ENCODE measurements around the gene JAML.
A peak's percentile ranks its signal among the peaks of the same experiment; 100 is the strongest.

The JAML gene

GRCh38 chr11:118156531-118157185 lies 68.2 kb downstream of the JAML start:
- TF ChIP-seq, protein P1, sequence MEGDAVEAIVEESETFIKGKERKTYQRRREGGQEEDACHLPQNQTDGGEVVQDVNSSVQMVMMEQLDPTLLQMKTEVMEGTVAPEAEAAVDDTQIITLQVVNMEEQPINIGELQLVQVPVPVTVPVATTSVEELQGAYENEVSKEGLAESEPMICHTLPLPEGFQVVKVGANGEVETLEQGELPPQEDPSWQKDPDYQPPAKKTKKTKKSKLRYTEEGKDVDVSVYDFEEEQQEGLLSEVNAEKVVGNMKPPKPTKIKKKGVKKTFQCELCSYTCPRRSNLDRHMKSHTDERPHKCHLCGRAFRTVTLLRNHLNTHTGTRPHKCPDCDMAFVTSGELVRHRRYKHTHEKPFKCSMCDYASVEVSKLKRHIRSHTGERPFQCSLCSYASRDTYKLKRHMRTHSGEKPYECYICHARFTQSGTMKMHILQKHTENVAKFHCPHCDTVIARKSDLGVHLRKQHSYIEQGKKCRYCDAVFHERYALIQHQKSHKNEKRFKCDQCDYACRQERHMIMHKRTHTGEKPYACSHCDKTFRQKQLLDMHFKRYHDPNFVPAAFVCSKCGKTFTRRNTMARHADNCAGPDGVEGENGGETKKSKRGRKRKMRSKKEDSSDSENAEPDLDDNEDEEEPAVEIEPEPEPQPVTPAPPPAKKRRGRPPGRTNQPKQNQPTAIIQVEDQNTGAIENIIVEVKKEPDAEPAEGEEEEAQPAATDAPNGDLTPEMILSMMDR (IDR thresholded peaks at IDR 0.05; ENCODE audit: insufficient read depth, missing control alignments): no peak
- FAIRE-seq (no peak), DNase-seq (ENCODE audit: insufficient read length, low spot score) (no peak)

- no peak for FAIRE-seq
These were observed 68.9 kb downstream of the JAML start for GRCh38 chr11:118155776-118156530.

DNA sequence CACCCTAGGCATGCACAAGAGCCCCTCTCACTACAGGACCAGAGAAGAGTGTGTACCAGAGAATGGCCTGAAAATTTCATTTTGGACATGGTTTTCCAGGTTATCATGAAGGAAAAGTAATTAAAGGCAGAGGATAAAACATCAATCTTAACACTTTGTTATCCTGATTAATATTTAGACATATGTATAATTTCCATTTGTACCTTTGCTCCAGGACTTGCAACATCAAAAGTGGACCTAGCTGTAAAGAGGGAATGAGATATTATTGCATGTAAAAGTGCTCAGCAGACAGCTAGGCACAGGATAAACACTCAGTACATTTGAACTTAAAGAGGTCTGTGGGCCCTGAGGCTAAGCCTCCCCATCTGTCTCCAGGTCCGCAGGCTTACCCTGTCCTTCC lies 70.2 kb downstream of the JAML start:
- TF ChIP-seq, protein P1 (IDR thresholded peaks at IDR 0.05; ENCODE audit: insufficient read depth, missing control alignments): no peak
- FAIRE-seq (no peak), DNase-seq (ENCODE audit: insufficient read length, low spot score) (no peak)

More at GRCh38 chr11:118155776-118156530, 68.9 kb downstream of the JAML start:
- DNase-seq (ENCODE audit: insufficient read length, low spot score): no peak
- TF ChIP-seq, protein P1 (IDR thresholded peaks at IDR 0.05; ENCODE audit: insufficient read depth, missing control alignments): no peak

DNA sequence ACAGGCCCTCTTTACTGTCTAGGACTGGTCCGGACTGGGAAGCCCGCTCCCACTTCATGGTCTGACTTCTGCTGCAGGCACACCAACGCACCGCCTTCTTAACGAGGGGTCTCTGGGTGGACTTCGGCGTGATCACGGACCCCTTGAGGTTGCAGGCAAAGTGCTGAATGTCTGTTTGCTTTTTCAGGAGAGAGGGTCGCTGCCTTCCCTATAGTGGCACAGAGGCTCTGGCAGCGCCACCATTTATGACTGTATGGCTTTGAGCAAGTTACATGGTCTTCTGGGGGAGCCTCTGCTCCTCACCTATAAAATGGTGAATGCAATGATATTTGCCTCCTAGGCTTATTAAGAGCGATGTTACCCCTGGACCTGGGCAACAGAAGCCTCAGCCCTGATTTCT lies 70.8 kb downstream of the JAML start:
- DNase-seq (ENCODE audit: insufficient read length, low spot score) (no peak), FAIRE-seq (no peak)
- TF ChIP-seq, protein P1 (IDR thresholded peaks at IDR 0.05; ENCODE audit: insufficient read depth, missing control alignments): no peak

GRCh38 chr11:118153516-118153915 lies 71.3 kb downstream of the JAML start:
- TF ChIP-seq, protein P1 (IDR thresholded peaks at IDR 0.05; ENCODE audit: insufficient read depth, missing control alignments): no peak
- no peak for FAIRE-seq
- DNase-seq (ENCODE audit: insufficient read length, low spot score): no peak

GRCh38 chr11:118152552-118153471 lies 72.0 kb downstream of the JAML start, which contains the start of gene SCN4B:
Gene SCN4B, minus strand, starts transcription at chr11:118152823. Its CDS starts 150 bp downstream, at chr11:118152673.
- DNase-seq (ENCODE audit: insufficient read length, low spot score) (peak; percentile 92), FAIRE-seq (no peak)
- TF ChIP-seq, protein P1 (IDR thresholded peaks at IDR 0.05; ENCODE audit: insufficient read depth, missing control alignments): no peak
